K562 (cell line): ENCODE data around the gene TLE7.

Source experiments
- ARID3A ChIP-seq: IDR thresholded peaks from 2 replicates; pipeline ENCODE4 v1.6.1; 2012; ENCODE audit warnings: low read depth, low read length, improper control_type of control experiment, borderline replicate concordance
- BRF1 ChIP-seq: IDR thresholded peaks from 3 replicates; pipeline ENCODE4 v1.6.1; 2011; ENCODE audit warnings: borderline replicate concordance, mild to moderate bottlenecking; ENCODE audit not compliant: insufficient read length; ENCODE audit errors: extremely low read depth
- CREB1 ChIP-seq, 2 experiments: sonication (generic) in 1 of 2; formaldehyde crosslinking in 1 of 2; IDR thresholded peaks; 2 replicates each; pipeline versions ENCODE4 v1.6.1 to v1.8.0; 2012 to 2022; ENCODE audit warnings: inconsistent platforms in 1 of 2, mild to moderate bottlenecking in 1 of 2, missing genetic modification reagents in 1 of 2, moderate library complexity in 1 of 2
- CTCF ChIP-seq, 3 experiments: IDR thresholded peaks in 2 of 3; conservative IDR thresholded peaks in 1 of 3; 2 replicates each; pipeline ENCODE4 v1.5.1; 2011 to 2012; ENCODE audit warnings: low read length in 3 of 3, mild to moderate bottlenecking in 3 of 3, control low read depth in 2 of 3, improper control_type of control experiment in 1 of 3, inconsistent platforms in 1 of 3, low read depth in 1 of 3, mixed read lengths in 1 of 3, moderate library complexity in 1 of 3; ENCODE audit not compliant: insufficient read depth in 2 of 3
- ELF4 ChIP-seq: fragments of 450-650 bp; formaldehyde crosslinking; IDR thresholded peaks from 2 replicates; pipeline ENCODE4 v1.4.0; 2022; ENCODE audit warnings: missing genetic modification characterization
- ETS1 ChIP-seq: conservative IDR thresholded peaks from 2 replicates; pipeline ENCODE4 v1.6.1; 2011; ENCODE audit warnings: low read depth, mild to moderate bottlenecking, low read length; ENCODE audit not compliant: control insufficient read depth
- GMEB1 ChIP-seq: fragments of 250-450 bp; sonication (Bioruptor Pico); IDR thresholded peaks from 2 replicates; pipeline ENCODE4 v1.4.0; 2020; ENCODE audit warnings: mild to moderate bottlenecking
- JUN ChIP-seq, 2 experiments: sonication (generic) in 1 of 2; formaldehyde crosslinking in 1 of 2; IDR thresholded peaks; 2 replicates each; pipeline versions ENCODE4 v1.6.1 to v1.8.0; 2012 to 2022; ENCODE audit warnings: borderline replicate concordance in 2 of 2, mild to moderate bottlenecking in 2 of 2, improper control_type of control experiment in 1 of 2, low read depth in 1 of 2, low read length in 1 of 2, missing genetic modification reagents in 1 of 2
- JUND ChIP-seq, 2 experiments: IDR thresholded peaks; 2 replicates in 1 of 2; 3 replicates in 1 of 2; pipeline ENCODE4 v1.6.1; 2011; ENCODE audit warnings: borderline replicate concordance in 2 of 2, low read depth in 2 of 2, low read length in 2 of 2, improper control_type of control experiment in 1 of 2, missing biosample characterization in 1 of 2, missing genetic modification characterization in 1 of 2, missing genetic modification reagents in 1 of 2
- PHF8 ChIP-seq: fragments of 200-600 bp; sonication (generic); IDR thresholded peaks from 2 replicates; pipeline ENCODE4 v1.6.1; 2012; ENCODE audit warnings: mixed run types, mild to moderate bottlenecking, inconsistent platforms, low read length, moderate library complexity, borderline replicate concordance
- SMARCC2 ChIP-seq: fragments of 450-650 bp; IDR thresholded peaks from 2 replicates; pipeline ENCODE4 v1.6.1; 2017; ENCODE audit warnings: antibody characterized with exemption, moderate library complexity, mild to moderate bottlenecking, low read depth
- TCF7L2 ChIP-seq: fragments of 150-350 bp; IDR thresholded peaks from 2 replicates; pipeline ENCODE4 v1.6.1; 2016; ENCODE audit warnings: low read depth, mild to moderate bottlenecking, low read length, moderate library complexity
- ZNF318 ChIP-seq, 2 experiments: fragments of 450-650 bp; IDR thresholded peaks; 2 replicates each; pipeline ENCODE4 v1.6.1; 2016; ENCODE audit warnings: mild to moderate bottlenecking in 2 of 2, borderline replicate concordance in 1 of 2, low read depth in 1 of 2, moderate library complexity in 1 of 2

GRCh38 chr16:71484006-71484893 lies 42.4 kb upstream of the TLE7 start:
- TF ChIP-seq ELF4 (CRISPR knock-in tag) = no peak
- TF ChIP-seq TCF7L2 = no peak
- no peak for TF ChIP-seq CTCF (IDR thresholded peaks at IDR 0.05 in 2 of 3, conservative IDR thresholded peaks at IDR 0.05 in 1 of 3; ENCODE audit: insufficient read depth in 2 of 3, low read depth in 1 of 3, low read length in 3 of 3)
- peak; percentile 80 for TF ChIP-seq CREB1 (IDR thresholded peaks at IDR 0.05)
- TF ChIP-seq CREB1 (CRISPR knock-in tag; IDR thresholded peaks at IDR 0.05) = peak; percentile 83
- no peak for TF ChIP-seq ARID3A
- no peak for TF ChIP-seq JUN (IDR thresholded peaks at IDR 0.05; ENCODE audit: borderline replicate concordance, low read depth, low read length)
- TF ChIP-seq JUN (CRISPR knock-in tag; IDR thresholded peaks at IDR 0.05; ENCODE audit: borderline replicate concordance) = no peak
- TF ChIP-seq BRF1 = no peak
- no peak for TF ChIP-seq ZNF318 (IDR thresholded peaks at IDR 0.05; ENCODE audit: borderline replicate concordance in 1 of 2, low read depth in 1 of 2)
- TF ChIP-seq GMEB1 = peak; percentile 44
- no peak for TF ChIP-seq SMARCC2
- TF ChIP-seq ETS1 = no peak
- TF ChIP-seq PHF8 = peak; percentile 89; the same call in 1 of the 2 replicates
- peak; percentile 59; the same call in 1 of the 2 replicates for TF ChIP-seq JUND (IDR thresholded peaks at IDR 0.05; ENCODE audit: borderline replicate concordance, low read depth, low read length)
- peak; percentile 47; the same call in 1 of the 3 replicates for TF ChIP-seq JUND (tag; IDR thresholded peaks at IDR 0.05; ENCODE audit: borderline replicate concordance, low read depth, low read length)
